A549 (cell line): ENCODE data around the gene CHEK1.

Experiments used
- CHD4 ChIP-seq: fragments of 200-600 bp; sonication (generic); IDR thresholded peaks from 2 replicates; pipeline ENCODE4 v1.6.1; 2016; ENCODE audit warnings: antibody characterized with exemption, mild to moderate bottlenecking, borderline replicate concordance
- ESRRA ChIP-seq: fragments of 150-350 bp; IDR thresholded peaks from 2 replicates; pipeline ENCODE4 v1.6.1; 2014; ENCODE audit warnings: mild to moderate bottlenecking, low read length, borderline replicate concordance
- POLR2A ChIP-seq: IDR thresholded peaks from 2 replicates; pipeline ENCODE4 v1.6.1; 2012; ENCODE audit warnings: mild to moderate bottlenecking, low read length
- POLR2AphosphoS2 ChIP-seq: conservative IDR thresholded peaks from 2 replicates; pipeline ENCODE4 v1.6.1; 2012; ENCODE audit warnings: low read length, improper control_type of control experiment, inconsistent platforms
- TP53 ChIP-seq: fragments of 250-450 bp; sonication (Bioruptor Pico); IDR thresholded peaks from 2 replicates; pipeline ENCODE4 v1.5.0; 2021; ENCODE audit warnings: mild to moderate bottlenecking, moderate library complexity
- TF ChIP-seq, protein P1 (sequence below): fragments of >200 bp; sonication (Bioruptor Twin); formaldehyde crosslinking; IDR thresholded peaks from 3 replicates; pipeline ENCODE4 v1.5.1; 2016
- TF ChIP-seq, protein P2 (sequence below): IDR thresholded peaks from 2 replicates; pipeline ENCODE4 v1.6.1; 2012

DNA sequence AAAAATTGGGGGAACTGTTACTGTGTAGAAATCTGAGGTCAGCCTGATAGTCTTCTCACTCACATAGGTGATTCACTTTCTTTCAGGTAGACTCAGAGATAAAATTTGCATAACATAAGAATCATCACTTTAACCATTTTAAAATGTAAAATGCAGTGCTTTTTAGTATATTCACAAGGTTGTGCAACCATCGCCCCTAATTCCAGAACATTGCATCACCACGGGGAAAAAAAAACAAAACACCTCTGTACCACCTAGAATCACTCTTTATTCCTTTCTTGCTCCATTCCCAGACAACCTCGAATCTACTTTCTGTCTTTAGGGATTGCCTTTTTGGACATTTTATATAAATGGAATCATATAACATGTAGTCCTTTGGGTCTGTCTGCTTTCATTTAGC lies 20.9 kb downstream of the CHEK1 start:
- TF ChIP-seq, protein P1, sequence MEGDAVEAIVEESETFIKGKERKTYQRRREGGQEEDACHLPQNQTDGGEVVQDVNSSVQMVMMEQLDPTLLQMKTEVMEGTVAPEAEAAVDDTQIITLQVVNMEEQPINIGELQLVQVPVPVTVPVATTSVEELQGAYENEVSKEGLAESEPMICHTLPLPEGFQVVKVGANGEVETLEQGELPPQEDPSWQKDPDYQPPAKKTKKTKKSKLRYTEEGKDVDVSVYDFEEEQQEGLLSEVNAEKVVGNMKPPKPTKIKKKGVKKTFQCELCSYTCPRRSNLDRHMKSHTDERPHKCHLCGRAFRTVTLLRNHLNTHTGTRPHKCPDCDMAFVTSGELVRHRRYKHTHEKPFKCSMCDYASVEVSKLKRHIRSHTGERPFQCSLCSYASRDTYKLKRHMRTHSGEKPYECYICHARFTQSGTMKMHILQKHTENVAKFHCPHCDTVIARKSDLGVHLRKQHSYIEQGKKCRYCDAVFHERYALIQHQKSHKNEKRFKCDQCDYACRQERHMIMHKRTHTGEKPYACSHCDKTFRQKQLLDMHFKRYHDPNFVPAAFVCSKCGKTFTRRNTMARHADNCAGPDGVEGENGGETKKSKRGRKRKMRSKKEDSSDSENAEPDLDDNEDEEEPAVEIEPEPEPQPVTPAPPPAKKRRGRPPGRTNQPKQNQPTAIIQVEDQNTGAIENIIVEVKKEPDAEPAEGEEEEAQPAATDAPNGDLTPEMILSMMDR: no peak
- TF ChIP-seq POLR2A: no peak
- TF ChIP-seq, protein P2, sequence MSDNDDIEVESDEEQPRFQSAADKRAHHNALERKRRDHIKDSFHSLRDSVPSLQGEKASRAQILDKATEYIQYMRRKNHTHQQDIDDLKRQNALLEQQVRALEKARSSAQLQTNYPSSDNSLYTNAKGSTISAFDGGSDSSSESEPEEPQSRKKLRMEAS: no peak
- no peak for TF ChIP-seq POLR2AphosphoS2
- TF ChIP-seq CHD4: no peak
- TF ChIP-seq ESRRA: no peak
- TF ChIP-seq TP53: no peak
